Ovary (tissue), 3 donors: ENCODE results near the gene ZNF43.
"Not testable (repeated sequence)": the region's sequence is repeated elsewhere in the genome, so short reads cannot be mapped to it uniquely, and the experiment has no call there.

Source experiments
- CTCF ChIP-seq, 3 donors: fragments of 450-650 bp in 2 of 3; fragments of 200-600 bp in 1 of 3; IDR thresholded peaks; one replicate each; pipeline versions ENCODE4 v1.5.1 to v1.8.0; 2016 to 2022; ENCODE audit warnings: antibody characterized with exemption in 3 of 3, mild to moderate bottlenecking in 1 of 3
- EP300 ChIP-seq: sonication (generic); formaldehyde crosslinking; IDR thresholded peaks from one replicate; pipeline ENCODE4 v1.6.1; 2017; ENCODE audit warnings: antibody characterized with exemption
- POLR2A ChIP-seq: fragments of 450-650 bp; IDR thresholded peaks from one replicate; pipeline ENCODE4 v1.6.1; 2017; ENCODE audit warnings: antibody characterized with exemption, mild to moderate bottlenecking, moderate library complexity
- donor health status: DM: no; HTN: no; CAD: no.

DNA sequence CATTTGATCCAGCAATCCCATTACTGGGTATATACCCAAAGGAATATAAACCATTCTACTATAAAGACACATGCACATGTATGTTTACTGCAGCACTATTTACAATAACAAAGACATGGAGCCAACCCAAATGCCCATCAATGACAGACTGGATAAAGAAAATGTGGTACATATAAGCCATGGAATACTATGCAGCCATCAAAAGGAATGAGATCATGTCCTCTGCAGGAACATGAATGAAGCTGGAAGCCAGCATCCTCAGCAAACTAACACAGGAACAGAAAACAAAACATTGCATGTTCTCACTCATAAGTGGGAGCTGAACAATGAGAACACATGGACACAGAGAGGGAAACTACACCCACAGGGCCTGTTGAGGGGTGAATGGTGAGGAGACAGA is 80.4 kb downstream of the ZNF43 start:
- TF ChIP-seq CTCF (IDR thresholded peaks at IDR 0.05); POLR2A; EP300: not testable (repeated sequence)
